ENCODE results near the gene ANO4.
A peak's percentile ranks its signal among the peaks of the same experiment; 100 is the strongest.

ANO4 gene

DNA sequence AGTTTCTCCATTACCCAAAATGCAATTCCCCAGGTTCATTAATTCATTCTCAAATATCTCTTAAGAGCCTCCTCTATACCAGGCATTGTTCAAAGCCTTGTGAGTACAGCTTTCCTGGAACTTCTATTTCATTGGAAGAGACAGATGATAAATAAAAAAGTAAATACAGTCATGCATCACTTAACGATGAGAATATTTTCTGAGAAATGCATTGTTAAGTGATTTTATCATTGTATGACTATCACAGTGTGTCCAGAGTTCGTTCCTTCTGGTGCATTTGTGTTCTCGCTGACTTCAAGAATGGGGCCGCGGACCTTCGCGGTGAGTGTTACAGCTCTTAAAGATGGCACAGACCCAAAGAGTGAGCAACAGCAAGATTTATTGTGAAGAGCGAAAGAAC, 66.0 kb downstream of the ANO4 start (continued):
- TF ChIP-seq ZBTB8A (tag by site-specific recombination; IDR thresholded peaks at IDR 0.05), result no peak
- no peak for TF ChIP-seq TCF7L2 (IDR thresholded peaks at IDR 0.05; ENCODE audit: borderline replicate concordance, low read depth, low read length)
- TF ChIP-seq ZNF701 (tag by site-specific recombination; IDR thresholded peaks at IDR 0.05), result no peak
- no peak for TF ChIP-seq ZNF561 (tag by site-specific recombination; IDR thresholded peaks at IDR 0.05; ENCODE audit: borderline replicate concordance)
- TF ChIP-seq, protein P1, sequence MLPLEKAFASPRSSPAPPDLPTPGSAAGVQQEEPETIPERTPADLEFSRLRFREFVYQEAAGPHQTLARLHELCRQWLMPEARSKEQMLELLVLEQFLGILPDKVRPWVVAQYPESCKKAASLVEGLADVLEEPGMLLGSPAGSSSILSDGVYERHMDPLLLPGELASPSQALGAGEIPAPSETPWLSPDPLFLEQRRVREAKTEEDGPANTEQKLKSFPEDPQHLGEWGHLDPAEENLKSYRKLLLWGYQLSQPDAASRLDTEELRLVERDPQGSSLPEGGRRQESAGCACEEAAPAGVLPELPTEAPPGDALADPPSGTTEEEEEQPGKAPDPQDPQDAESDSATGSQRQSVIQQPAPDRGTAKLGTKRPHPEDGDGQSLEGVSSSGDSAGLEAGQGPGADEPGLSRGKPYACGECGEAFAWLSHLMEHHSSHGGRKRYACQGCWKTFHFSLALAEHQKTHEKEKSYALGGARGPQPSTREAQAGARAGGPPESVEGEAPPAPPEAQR (tag by site-specific recombination; IDR thresholded peaks at IDR 0.05), result no peak

DNA sequence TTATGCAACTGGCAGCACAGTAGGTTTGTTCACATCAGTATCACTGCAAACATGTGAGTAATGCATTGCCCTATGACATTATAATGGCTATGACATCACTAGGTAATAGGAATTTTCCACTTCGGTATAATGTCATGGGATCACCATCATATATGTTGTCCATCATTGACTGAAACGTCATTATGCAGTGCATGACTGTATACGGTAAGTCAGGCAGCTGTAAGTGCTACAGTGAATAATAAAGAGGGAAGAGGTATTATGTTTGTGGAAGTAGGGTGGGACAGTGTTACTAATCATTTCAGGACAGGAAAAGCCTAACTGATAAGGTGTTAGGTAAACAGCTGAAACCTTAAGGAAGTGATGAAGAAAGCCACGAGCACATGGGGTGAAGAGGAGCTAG, 68.1 kb downstream of the ANO4 start:
- ChIA-PET CTCF (no interaction called here), POLR2A (no interaction called here)
- no peaks in the 10 kb centered on the region for H3K36me3 ChIP-seq (ENCODE audit: control insufficient read depth in 2 of 2, insufficient read depth in 1 of 2, low read length in 2 of 2)
- TF ChIP-seq, protein P2, sequence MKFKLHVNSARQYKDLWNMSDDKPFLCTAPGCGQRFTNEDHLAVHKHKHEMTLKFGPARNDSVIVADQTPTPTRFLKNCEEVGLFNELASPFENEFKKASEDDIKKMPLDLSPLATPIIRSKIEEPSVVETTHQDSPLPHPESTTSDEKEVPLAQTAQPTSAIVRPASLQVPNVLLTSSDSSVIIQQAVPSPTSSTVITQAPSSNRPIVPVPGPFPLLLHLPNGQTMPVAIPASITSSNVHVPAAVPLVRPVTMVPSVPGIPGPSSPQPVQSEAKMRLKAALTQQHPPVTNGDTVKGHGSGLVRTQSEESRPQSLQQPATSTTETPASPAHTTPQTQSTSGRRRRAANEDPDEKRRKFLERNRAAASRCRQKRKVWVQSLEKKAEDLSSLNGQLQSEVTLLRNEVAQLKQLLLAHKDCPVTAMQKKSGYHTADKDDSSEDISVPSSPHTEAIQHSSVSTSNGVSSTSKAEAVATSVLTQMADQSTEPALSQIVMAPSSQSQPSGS (tag by site-specific recombination; IDR thresholded peaks at IDR 0.05; ENCODE audit: low read depth), result 0 out of 2 replicates have a peak, but pooled peaks have one; percentile 32
- TF ChIP-seq ZNF629 (tag by site-specific recombination; IDR thresholded peaks at IDR 0.05) (0 out of 2 replicates have a peak, but pooled peaks have one; percentile 36), ZBTB21 (tag by site-specific recombination; IDR thresholded peaks at IDR 0.05) (peak; percentile 61), ZFHX2 (tag by site-specific recombination; conservative IDR thresholded peaks at IDR 0.05) (no peak), ZNF624 (tag by site-specific recombination; IDR thresholded peaks at IDR 0.05) (no peak), ZNF211 (tag by site-specific recombination; IDR thresholded peaks at IDR 0.05; ENCODE audit: low read depth) (no peak), ZNF701 (tag by site-specific recombination; IDR thresholded peaks at IDR 0.05) (no peak), ZNF2 (tag by site-specific recombination; IDR thresholded peaks at IDR 0.05) (no peak)
- TF ChIP-seq, protein P3, sequence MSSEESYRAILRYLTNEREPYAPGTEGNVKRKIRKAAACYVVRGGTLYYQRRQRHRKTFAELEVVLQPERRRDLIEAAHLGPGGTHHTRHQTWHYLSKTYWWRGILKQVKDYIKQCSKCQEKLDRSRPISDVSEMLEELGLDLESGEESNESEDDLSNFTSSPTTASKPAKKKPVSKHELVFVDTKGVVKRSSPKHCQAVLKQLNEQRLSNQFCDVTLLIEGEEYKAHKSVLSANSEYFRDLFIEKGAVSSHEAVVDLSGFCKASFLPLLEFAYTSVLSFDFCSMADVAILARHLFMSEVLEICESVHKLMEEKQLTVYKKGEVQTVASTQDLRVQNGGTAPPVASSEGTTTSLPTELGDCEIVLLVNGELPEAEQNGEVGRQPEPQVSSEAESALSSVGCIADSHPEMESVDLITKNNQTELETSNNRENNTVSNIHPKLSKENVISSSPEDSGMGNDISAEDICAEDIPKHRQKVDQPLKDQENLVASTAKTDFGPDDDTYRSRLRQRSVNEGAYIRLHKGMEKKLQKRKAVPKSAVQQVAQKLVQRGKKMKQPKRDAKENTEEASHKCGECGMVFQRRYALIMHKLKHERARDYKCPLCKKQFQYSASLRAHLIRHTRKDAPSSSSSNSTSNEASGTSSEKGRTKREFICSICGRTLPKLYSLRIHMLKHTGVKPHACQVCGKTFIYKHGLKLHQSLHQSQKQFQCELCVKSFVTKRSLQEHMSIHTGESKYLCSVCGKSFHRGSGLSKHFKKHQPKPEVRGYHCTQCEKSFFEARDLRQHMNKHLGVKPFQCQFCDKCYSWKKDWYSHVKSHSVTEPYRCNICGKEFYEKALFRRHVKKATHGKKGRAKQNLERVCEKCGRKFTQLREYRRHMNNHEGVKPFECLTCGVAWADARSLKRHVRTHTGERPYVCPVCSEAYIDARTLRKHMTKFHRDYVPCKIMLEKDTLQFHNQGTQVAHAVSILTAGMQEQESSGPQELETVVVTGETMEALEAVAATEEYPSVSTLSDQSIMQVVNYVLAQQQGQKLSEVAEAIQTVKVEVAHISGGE (tag by site-specific recombination; conservative IDR thresholded peaks at IDR 0.05; ENCODE audit: low read depth), result no peak
- TF ChIP-seq, protein P4, sequence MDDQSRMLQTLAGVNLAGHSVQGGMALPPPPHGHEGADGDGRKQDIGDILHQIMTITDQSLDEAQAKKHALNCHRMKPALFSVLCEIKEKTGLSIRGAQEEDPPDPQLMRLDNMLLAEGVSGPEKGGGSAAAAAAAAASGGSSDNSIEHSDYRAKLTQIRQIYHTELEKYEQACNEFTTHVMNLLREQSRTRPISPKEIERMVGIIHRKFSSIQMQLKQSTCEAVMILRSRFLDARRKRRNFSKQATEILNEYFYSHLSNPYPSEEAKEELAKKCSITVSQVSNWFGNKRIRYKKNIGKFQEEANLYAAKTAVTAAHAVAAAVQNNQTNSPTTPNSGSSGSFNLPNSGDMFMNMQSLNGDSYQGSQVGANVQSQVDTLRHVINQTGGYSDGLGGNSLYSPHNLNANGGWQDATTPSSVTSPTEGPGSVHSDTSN (CRISPR knock-in tag; IDR thresholded peaks at IDR 0.05), result no peak
- no peak overlapping the region for H3K27ac ChIP-seq (ENCODE audit: extremely low read depth, low read depth, low read length)
- no peaks in the 10 kb centered on the region for H3K4me1 ChIP-seq (ENCODE audit: control insufficient read depth, insufficient read depth, low read length)
- no peak overlapping the region for H3K4me3 ChIP-seq (ENCODE audit: low read depth, low read length)
- no peaks in the 10 kb centered on the region for H3K9me3 ChIP-seq (ENCODE audit: control insufficient read depth, insufficient read depth, low read depth, low read length)

DNA sequence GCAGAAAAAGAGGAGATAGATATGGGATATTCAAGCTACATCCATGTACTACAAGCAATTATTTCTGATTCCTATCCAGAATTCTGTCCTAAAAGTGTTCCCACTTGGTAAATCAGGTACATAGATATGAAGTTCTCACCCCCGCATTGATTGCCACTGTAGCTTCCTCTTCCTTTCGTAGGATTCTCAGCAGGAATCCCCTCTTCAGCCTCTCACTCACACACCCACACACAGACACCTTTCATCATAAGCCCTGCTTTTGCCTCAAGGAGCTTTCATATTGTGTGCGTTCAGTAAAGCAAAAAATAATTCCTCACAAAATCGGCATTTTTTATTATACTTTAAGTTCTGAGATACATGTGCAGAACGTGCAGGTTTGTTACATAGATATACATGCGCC, 69.8 kb downstream of the ANO4 start:
- H3K36me3 ChIP-seq (ENCODE audit: control insufficient read depth in 2 of 2, insufficient read depth in 1 of 2, low read length in 2 of 2), result no peaks in the 10 kb centered on the region
- no peaks in the 10 kb centered on the region for H3K4me1 ChIP-seq (ENCODE audit: control insufficient read depth, insufficient read depth, low read length)
- ChIA-PET CTCF (interaction anchor here (0.5 to 1.0 kb wide), 3 partner anchors 11 to 268 kb away, joined by 3 to 6 read pairs (median 4); no protein-coding TSS in a partner anchor), POLR2A (no interaction called here)
- TF ChIP-seq EGR2 (tag by site-specific recombination; IDR thresholded peaks at IDR 0.05; ENCODE audit: low read depth), result peak; percentile 35; the same call in 1 of the 2 replicates
- TF ChIP-seq, protein P3 (tag by site-specific recombination; conservative IDR thresholded peaks at IDR 0.05; ENCODE audit: low read depth), result no peak
- H3K27ac ChIP-seq (ENCODE audit: extremely low read depth, low read depth, low read length), result no peak overlapping the region
- no peaks in the 10 kb centered on the region for H3K9me3 ChIP-seq (ENCODE audit: control insufficient read depth, insufficient read depth, low read depth, low read length)
- no peak overlapping the region for H3K4me3 ChIP-seq (ENCODE audit: low read depth, low read length)

Data from HEK293 (cell line).